ENCODE data around the gene CHRNA5. TPM values are rescaled to one million over a fixed set of nuclear protein-coding genes. Genes with fewer than 3 reads are reported as not detected.
"Not testable (repeated sequence)": the region's sequence is repeated elsewhere in the genome, so short reads cannot be mapped to it uniquely, and the experiment has no call there.

CHRNA5 gene
- total RNA-seq (0.71 TPM), polyA plus RNA-seq (ENCODE audit: insufficient read depth in 1 of 8, insufficient read length in 8 of 8, low replicate concordance in 1 of 8) (1 to 10 TPM in 7 of 8 donors, under 1 TPM in 1; 0.80 to 1.8 (median 1.3) TPM)
- long read RNA-seq, donor 1: 0 reads
- long read RNA-seq, donor 2: 0 reads
- long read RNA-seq, donor 3: 0 reads
- long read RNA-seq, donor 4: 0 reads
- long read RNA-seq, donor 5: 0 reads
- long read RNA-seq, donor 6: 0 reads
- long read RNA-seq, donor 7: 0 reads
- long read RNA-seq, donor 8: 0 reads
- long read RNA-seq, donor 9: 0 reads
- long read RNA-seq, donor 10: 0 reads
- long read RNA-seq, donor 11: 0 reads

GRCh38 chr15:78565097-78565950 is at the start of gene CHRNA5:
CHRNA5 (plus strand) TSS chr15:78565520; CDS start chr15:78565720, 200 bp downstream.
- Histone ChIP-seq H3K36me3 (ENCODE audit: control insufficient read depth, insufficient read depth, low read length) (no peaks in the 10 kb centered on the region), H3K27me3 (ENCODE audit: control insufficient read depth, insufficient read depth, low read length) (peaks cover 16% of the 10 kb centered on the region), H3K4me1 (ENCODE audit: control insufficient read depth, insufficient read depth, low read length) (peaks cover 5% of the 10 kb centered on the region), H3K9me3 (replicated peaks; ENCODE audit: control insufficient read depth, low read depth, low read length) (no peaks in the 10 kb centered on the region), H3K4me3 (ENCODE audit: low read length) (peak within 1 kb of the TSS; percentile 45), H3K27ac (ENCODE audit: low read length) (no peak within 1 kb of the TSS)
- WGBS (ENCODE audit: insufficient coverage): under 1% methylated on average over 68 of the region's 75 CpGs
- peak; percentile 89 for DNase-seq

GRCh38 chr15:78520035-78520434 is 45.3 kb upstream of the CHRNA5 start:
- not testable (repeated sequence) for H3K4me1 ChIP-seq (ENCODE audit: control insufficient read depth, insufficient read depth, low read length); DNase-seq; H3K4me3 ChIP-seq (ENCODE audit: low read length); H3K27me3 ChIP-seq (ENCODE audit: control insufficient read depth, insufficient read depth, low read length); H3K27ac ChIP-seq (ENCODE audit: low read length); H3K9me3 ChIP-seq (replicated peaks; ENCODE audit: control insufficient read depth, low read depth, low read length); H3K36me3 ChIP-seq (ENCODE audit: control insufficient read depth, insufficient read depth, low read length)
- 80% methylated on average over 1 of the region's 3 CpGs for WGBS (ENCODE audit: insufficient coverage)

GRCh38 chr15:78524230-78524629 is 41.1 kb upstream of the CHRNA5 start:
- H3K4me1 ChIP-seq (ENCODE audit: control insufficient read depth, insufficient read depth, low read length): no peaks in the 10 kb centered on the region
- no peak overlapping the region for H3K27ac ChIP-seq (ENCODE audit: low read length)
- H3K4me3 ChIP-seq (ENCODE audit: low read length): no peak overlapping the region
- H3K36me3 ChIP-seq (ENCODE audit: control insufficient read depth, insufficient read depth, low read length): no peaks in the 10 kb centered on the region
- WGBS (ENCODE audit: insufficient coverage): 93% methylated on average over 3 of the region's 5 CpGs
- DNase-seq: no peak
- H3K9me3 ChIP-seq (replicated peaks; ENCODE audit: control insufficient read depth, low read depth, low read length): no peaks in the 10 kb centered on the region
- no peaks in the 10 kb centered on the region for H3K27me3 ChIP-seq (ENCODE audit: control insufficient read depth, insufficient read depth, low read length)

- Histone ChIP-seq H3K4me1 (ENCODE audit: control insufficient read depth, insufficient read depth, low read length) (no peaks in the 10 kb centered on the region), H3K27ac (ENCODE audit: low read length) (no peak overlapping the region), H3K27me3 (ENCODE audit: control insufficient read depth, insufficient read depth, low read length) (no peaks in the 10 kb centered on the region), H3K4me3 (ENCODE audit: low read length) (no peak overlapping the region), H3K36me3 (ENCODE audit: control insufficient read depth, insufficient read depth, low read length) (no peaks in the 10 kb centered on the region), H3K9me3 (replicated peaks; ENCODE audit: control insufficient read depth, low read depth, low read length) (no peaks in the 10 kb centered on the region)
- DNase-seq: no peak
- WGBS (ENCODE audit: insufficient coverage): 100% methylated on average over 2 of the region's 5 CpGs
These were observed 38.0 kb upstream of the CHRNA5 start for GRCh38 chr15:78527325-78527724.

GRCh38 chr15:78533331-78533730 is 32.0 kb upstream of the CHRNA5 start:
- Histone ChIP-seq H3K27me3 (ENCODE audit: control insufficient read depth, insufficient read depth, low read length) (no peaks in the 10 kb centered on the region), H3K27ac (ENCODE audit: low read length) (no peak overlapping the region), H3K4me3 (ENCODE audit: low read length) (no peak overlapping the region), H3K4me1 (ENCODE audit: control insufficient read depth, insufficient read depth, low read length) (peaks cover 4% of the 10 kb centered on the region), H3K9me3 (replicated peaks; ENCODE audit: control insufficient read depth, low read depth, low read length) (no peaks in the 10 kb centered on the region), H3K36me3 (ENCODE audit: control insufficient read depth, insufficient read depth, low read length) (no peaks in the 10 kb centered on the region)
- WGBS (ENCODE audit: insufficient coverage): no CpG with 5 or more reads among the region's 2 CpGs
- DNase-seq: no peak

GRCh38 chr15:78536134-78536533 is 29.2 kb upstream of the CHRNA5 start:
- no peaks in the 10 kb centered on the region for H3K9me3 ChIP-seq (replicated peaks; ENCODE audit: control insufficient read depth, low read depth, low read length)

GRCh38 chr15:78537266-78537905 is 27.9 kb upstream of the CHRNA5 start:
- Histone ChIP-seq H3K36me3 (ENCODE audit: control insufficient read depth, insufficient read depth, low read length) (peaks cover 3% of the 10 kb centered on the region), H3K4me3 (ENCODE audit: low read length) (no peak overlapping the region), H3K9me3 (replicated peaks; ENCODE audit: control insufficient read depth, low read depth, low read length) (no peaks in the 10 kb centered on the region), H3K27me3 (ENCODE audit: control insufficient read depth, insufficient read depth, low read length) (no peaks in the 10 kb centered on the region), H3K4me1 (ENCODE audit: control insufficient read depth, insufficient read depth, low read length) (peaks cover 11% of the 10 kb centered on the region), H3K27ac (ENCODE audit: low read length) (peak overlapping the region; percentile 59)
- 20% methylated on average over 2 of the region's 5 CpGs for WGBS (ENCODE audit: insufficient coverage)
- peak; percentile 84 for DNase-seq

More at GRCh38 chr15:78536134-78536533, 29.2 kb upstream of the CHRNA5 start:
- Histone ChIP-seq H3K27ac (ENCODE audit: low read length) (no peak overlapping the region), H3K36me3 (ENCODE audit: control insufficient read depth, insufficient read depth, low read length) (no peaks in the 10 kb centered on the region), H3K4me1 (ENCODE audit: control insufficient read depth, insufficient read depth, low read length) (peaks cover 6% of the 10 kb centered on the region), H3K27me3 (ENCODE audit: control insufficient read depth, insufficient read depth, low read length) (no peaks in the 10 kb centered on the region), H3K4me3 (ENCODE audit: low read length) (no peak overlapping the region)
- peak; percentile 26 for DNase-seq
- WGBS (ENCODE audit: insufficient coverage): no CpG with 5 or more reads among the region's 1 CpG

- DNase-seq: no peak
- peaks cover 12% of the 10 kb centered on the region for H3K36me3 ChIP-seq (ENCODE audit: control insufficient read depth, insufficient read depth, low read length)
- no peaks in the 10 kb centered on the region for H3K27me3 ChIP-seq (ENCODE audit: control insufficient read depth, insufficient read depth, low read length)
- no CpG with 5 or more reads among the region's 1 CpG for WGBS (ENCODE audit: insufficient coverage)
- no peak overlapping the region for H3K4me3 ChIP-seq (ENCODE audit: low read length)
- peaks cover 11% of the 10 kb centered on the region for H3K4me1 ChIP-seq (ENCODE audit: control insufficient read depth, insufficient read depth, low read length)
- H3K27ac ChIP-seq (ENCODE audit: low read length): no peak overlapping the region
- no peaks in the 10 kb centered on the region for H3K9me3 ChIP-seq (replicated peaks; ENCODE audit: control insufficient read depth, low read depth, low read length)
These were observed 27.0 kb upstream of the CHRNA5 start for GRCh38 chr15:78538358-78538757.

- 88% methylated on average over 12 of the region's 18 CpGs for WGBS (ENCODE audit: insufficient coverage)
- H3K4me1 ChIP-seq (ENCODE audit: control insufficient read depth, insufficient read depth, low read length): peaks cover 11% of the 10 kb centered on the region
- H3K4me3 ChIP-seq (ENCODE audit: low read length): peak overlapping the region; percentile 87
- H3K27me3 ChIP-seq (ENCODE audit: control insufficient read depth, insufficient read depth, low read length); H3K9me3 ChIP-seq (replicated peaks; ENCODE audit: control insufficient read depth, low read depth, low read length); DNase-seq: not testable (repeated sequence)
- H3K27ac ChIP-seq (ENCODE audit: low read length): peak overlapping the region; percentile 98
- peaks cover 14% of the 10 kb centered on the region for H3K36me3 ChIP-seq (ENCODE audit: control insufficient read depth, insufficient read depth, low read length)
These were observed 25.7 kb upstream of the CHRNA5 start for GRCh38 chr15:78539464-78540140.
